Measurements from ENCODE around the gene FOXD2.
"Not testable (repeated sequence)": the region's sequence is repeated elsewhere in the genome, so short reads cannot be mapped to it uniquely, and the experiment has no call there.

The FOXD2 gene

GRCh38 chr1:47456250-47456649 lies 18.4 kb downstream of the FOXD2 start:
- no peak for TF ChIP-seq CTCF (conservative IDR thresholded peaks at IDR 0.05; ENCODE audit: low read length)

GRCh38 chr1:47457547-47457946 lies 19.7 kb downstream of the FOXD2 start:
- not testable (repeated sequence) for DNase-seq (ENCODE audit: low read depth); H3K4me3 ChIP-seq (ENCODE audit: low read length)

More at GRCh38 chr1:47456250-47456649, 18.4 kb downstream of the FOXD2 start:
- no peak overlapping the region for H3K4me3 ChIP-seq (ENCODE audit: low read length)
- DNase-seq (ENCODE audit: low read depth), result no peak

DNA sequence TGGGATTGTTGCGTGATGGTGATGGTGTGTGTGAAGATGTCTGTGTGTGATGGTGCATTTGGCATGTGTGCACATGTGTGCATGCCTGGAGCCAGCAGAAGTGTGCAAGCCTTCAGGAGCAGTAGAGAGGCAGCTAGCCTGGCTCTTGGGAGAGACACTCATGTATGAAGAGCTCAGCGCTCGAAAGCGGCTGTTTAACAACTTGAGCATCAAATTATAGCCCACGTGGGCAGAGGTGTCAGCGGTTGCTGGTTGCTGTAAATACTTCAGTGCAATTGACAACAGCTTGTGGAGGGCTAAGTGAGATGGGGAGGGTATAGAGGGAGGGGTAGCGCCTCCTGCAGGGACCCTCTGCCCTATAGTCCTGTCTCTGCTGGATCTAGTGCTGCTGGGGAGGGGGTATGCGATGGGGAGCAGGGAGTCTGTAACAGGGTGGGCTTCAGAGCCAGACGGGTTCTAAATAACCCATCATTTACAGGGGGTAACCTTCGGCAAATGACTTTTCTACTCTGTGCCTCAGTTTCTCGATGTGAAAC lies 21.5 kb downstream of the FOXD2 start:
- no peak overlapping the region for H3K4me3 ChIP-seq (ENCODE audit: low read length)
- TF ChIP-seq CTCF (conservative IDR thresholded peaks at IDR 0.05; ENCODE audit: low read length), result no peak
- DNase-seq (ENCODE audit: low read depth), result no peak

DNA sequence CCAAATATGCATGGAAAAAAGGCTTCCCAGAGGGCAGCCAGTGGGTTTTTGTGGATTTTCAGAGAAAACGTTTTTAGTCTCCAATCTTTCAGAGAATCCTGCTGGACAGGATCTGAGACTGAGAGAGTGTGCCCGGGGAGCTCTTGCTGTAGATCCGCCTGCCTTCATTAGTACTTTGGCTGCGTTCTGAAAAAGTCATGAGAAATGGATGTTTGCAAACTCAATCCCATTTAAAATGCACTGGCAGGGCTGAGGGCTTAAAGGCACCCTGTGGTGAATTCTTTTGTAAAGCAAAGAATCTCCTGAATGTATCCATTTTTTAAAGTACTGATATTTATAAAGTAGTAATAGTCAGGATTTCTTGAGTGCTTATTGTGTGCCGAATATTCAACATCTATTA lies 22.2 kb downstream of the FOXD2 start:
- no peak for DNase-seq (ENCODE audit: low read depth)
- TF ChIP-seq CTCF (conservative IDR thresholded peaks at IDR 0.05; ENCODE audit: low read length), result no peak
- no peak overlapping the region for H3K4me3 ChIP-seq (ENCODE audit: low read length)

- DNase-seq (ENCODE audit: low read depth), result no peak
- no peak for TF ChIP-seq CTCF (conservative IDR thresholded peaks at IDR 0.05; ENCODE audit: low read length)
Observed at GRCh38 chr1:47460456-47460855, 22.6 kb downstream of the FOXD2 start.

GRCh38 chr1:47465605-47466004 lies 27.8 kb downstream of the FOXD2 start:
- H3K4me3 ChIP-seq (ENCODE audit: low read length), result no peak overlapping the region
- TF ChIP-seq CTCF (conservative IDR thresholded peaks at IDR 0.05; ENCODE audit: low read length), result no peak
- no peak for DNase-seq (ENCODE audit: low read depth)

More at GRCh38 chr1:47460456-47460855, 22.6 kb downstream of the FOXD2 start:
- no peak overlapping the region for H3K4me3 ChIP-seq (ENCODE audit: low read length)

DNA sequence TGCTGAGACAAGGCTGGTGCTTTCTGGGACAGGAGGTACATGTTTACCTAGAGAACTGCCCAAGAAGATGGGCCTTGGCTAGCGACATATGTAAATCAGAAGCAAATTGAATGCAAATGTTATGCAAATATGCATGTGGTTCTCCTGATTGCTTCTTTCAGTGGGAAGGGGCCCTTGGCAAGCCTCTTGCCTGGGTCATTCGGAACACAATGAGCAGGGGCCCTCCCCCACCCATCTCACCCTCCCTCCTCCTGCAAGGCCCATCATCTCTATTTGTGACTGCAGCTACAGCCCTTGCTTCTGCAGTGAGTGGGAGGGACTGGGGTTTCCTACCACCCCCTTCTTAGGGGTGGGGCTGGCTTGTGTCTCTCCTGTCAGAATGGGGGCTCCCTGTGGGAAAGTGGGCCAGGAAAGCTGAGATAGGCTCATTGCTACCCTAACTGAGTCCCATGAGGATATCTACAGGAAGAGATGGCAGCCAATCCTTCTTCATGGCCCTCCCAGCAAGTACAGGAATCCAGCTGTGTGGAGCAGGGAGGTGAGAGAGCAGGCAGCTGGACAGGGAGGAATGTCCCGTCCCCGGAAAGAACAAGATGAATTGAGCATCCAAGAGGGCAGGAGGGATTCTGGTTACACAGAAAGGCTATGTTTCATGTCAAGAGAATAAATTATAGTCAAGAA lies 31.0 kb downstream of the FOXD2 start:
- DNase-seq (ENCODE audit: low read depth), result no peak
- no peak for TF ChIP-seq CTCF (conservative IDR thresholded peaks at IDR 0.05; ENCODE audit: low read length)
- H3K4me3 ChIP-seq (ENCODE audit: low read length), result no peak overlapping the region

All from AG10803 (cell line).